Urinary bladder (tissue), 4 donors: ENCODE measurements around the gene USP21. TPM values are rescaled to one million over a fixed set of nuclear protein-coding genes. Genes with fewer than 3 reads are reported as not detected.

Experiments used
- DNase-seq: peaks from one replicate; pipeline ENCODE4 v3.0.0-alpha.2; 2015; ENCODE audit errors: extremely low spot score
- H3K27ac ChIP-seq: one replicate; pipeline ENCODE4 v1.5.1; 2013; ENCODE audit warnings: low read depth, mild to moderate bottlenecking, moderate library complexity
- H3K36me3 ChIP-seq: one replicate; pipeline ENCODE4 v1.6.1; 2013; ENCODE audit warnings: mild to moderate bottlenecking, moderate library complexity; ENCODE audit not compliant: insufficient read depth
- H3K4me1 ChIP-seq: one replicate; pipeline ENCODE4 v1.6.1; 2013; ENCODE audit warnings: mild to moderate bottlenecking, moderate library complexity; ENCODE audit not compliant: insufficient read depth
- H3K4me3 ChIP-seq: one replicate; pipeline ENCODE4 v1.5.1; 2013; ENCODE audit warnings: low read depth, low read length
- WGBS: extraction: QIAGEN DNeasy Blood & Tissue Kit; methylation state at CpG from one replicate; pipeline ENCODE4 v1.1.7; 2013; 5-methylcytosine and 5-hydroxymethylcytosine counted together
- polyA plus RNA-seq: library from polyadenylated mRNA; stranded (reverse); fragments of 200-250 nt; gene quantifications from one replicate; pipeline ENCODE4 v1.2.3, GENCODE V29; 2013
- small RNA-seq: library from RNA; depleted of rRNA; stranded (forward); fragments of <200 nt; gene quantifications from one replicate; pipeline ENCODE3, GENCODE V24; 2014
- total RNA-seq: library from RNA; depleted of rRNA; stranded (reverse); fragments of >200 nt; gene quantifications from one replicate; pipeline ENCODE4 v1.2.3, GENCODE V29; 2014
- donor health status: healthy with polysubstance abuse.
- donor health status: healthy.

USP21 gene
- total and polyA plus RNA-seq, 2 donors: 12.5 to 28.4 TPM

DNA sequence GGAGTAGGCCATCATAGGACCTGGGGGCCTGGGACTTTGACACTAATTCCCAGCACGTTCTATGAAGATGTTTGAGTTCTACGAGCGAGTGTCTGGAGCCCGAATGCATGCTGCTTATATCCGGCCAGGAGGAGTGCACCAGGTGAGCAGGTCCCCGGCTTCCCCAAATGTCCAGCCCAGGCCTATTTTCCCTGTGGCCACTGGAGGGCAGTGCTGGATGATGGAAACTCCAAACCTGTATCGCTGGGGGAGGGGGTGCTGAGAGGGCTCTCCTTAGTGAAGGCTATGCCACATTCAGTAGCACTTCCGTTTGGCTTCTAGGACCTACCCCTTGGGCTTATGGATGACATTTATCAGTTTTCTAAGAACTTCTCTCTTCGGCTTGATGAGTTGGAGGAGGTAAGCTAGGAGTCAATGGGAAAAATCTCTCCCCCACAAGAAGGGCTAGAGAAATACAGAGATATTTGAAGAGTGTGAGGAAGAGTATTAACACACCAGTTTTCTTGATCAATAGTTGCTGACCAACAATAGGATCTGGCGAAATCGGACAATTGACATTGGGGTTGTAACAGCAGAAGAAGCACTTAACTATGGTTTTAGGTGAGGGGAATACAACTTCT lies 50.6 kb downstream of the USP21 start:
- peaks cover 7% of the 10 kb centered on the region for H3K36me3 ChIP-seq
- no peak for DNase-seq
- WGBS: 41% methylated on average over 11 of the region's 11 CpGs
- no peak overlapping the region for H3K4me3 ChIP-seq
- no peak overlapping the region for H3K27ac ChIP-seq
- no peaks in the 10 kb centered on the region for H3K4me1 ChIP-seq

DNA sequence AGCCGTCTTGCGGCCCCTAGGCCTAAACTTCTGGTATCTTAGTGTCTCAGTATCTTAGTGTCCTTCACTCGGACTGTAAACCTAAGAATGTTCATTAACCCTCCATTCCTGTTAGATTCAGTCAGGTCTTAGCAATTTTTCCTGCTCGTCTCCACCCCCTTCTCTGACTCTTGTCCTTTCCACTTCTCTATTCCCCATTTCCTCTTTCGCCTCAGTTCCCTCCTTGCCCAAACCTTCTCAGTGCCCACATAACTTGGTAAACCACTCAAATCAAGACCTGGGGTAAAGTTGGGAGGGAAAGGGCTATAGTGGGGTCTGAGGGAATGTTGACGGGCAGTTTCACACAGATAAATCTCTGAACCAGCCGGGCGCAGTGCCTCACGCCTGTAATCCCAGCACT lies 55.1 kb downstream of the USP21 start:
- Histone ChIP-seq H3K4me3 (no peak overlapping the region), H3K27ac (no peak overlapping the region), H3K36me3 (peaks cover 4% of the 10 kb centered on the region), H3K4me1 (no peaks in the 10 kb centered on the region)
- DNase-seq: no peak
- WGBS: 87% methylated on average over 9 of the region's 9 CpGs

DNA sequence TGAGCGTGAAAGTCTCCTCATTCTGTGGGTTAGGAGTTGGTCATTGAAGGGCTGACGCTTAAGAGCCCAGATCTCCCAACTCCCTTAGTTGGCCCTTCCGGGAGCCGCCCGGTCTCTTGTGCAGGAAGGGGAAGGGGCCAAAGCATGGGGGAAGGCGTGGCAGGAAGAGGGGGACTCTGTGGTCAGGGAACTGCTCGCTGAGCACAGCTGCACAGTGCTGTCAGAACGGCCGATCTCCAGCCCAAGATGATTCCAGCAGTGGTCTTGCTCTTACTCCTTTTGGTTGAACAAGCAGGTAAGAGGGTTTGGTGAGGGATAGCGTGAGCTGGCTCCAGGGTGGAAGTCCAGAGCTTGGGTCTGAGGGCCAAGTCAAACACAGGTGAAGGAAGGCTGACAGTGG lies 55.8 kb downstream of the USP21 start, which contains the start of gene FCER1G:
TSS of gene FCER1G (plus strand) at position 220 of the 400 bp plus-strand sequence. CDS start at position 247, 27 bp downstream.
- 78% methylated on average over 10 of the region's 10 CpGs for WGBS
- Histone ChIP-seq H3K4me1 (no peaks in the 10 kb centered on the region), H3K4me3 (no peak within 1 kb of the TSS), H3K36me3 (peaks cover 3% of the 10 kb centered on the region), H3K27ac (no peak within 1 kb of the TSS)
- no peak for DNase-seq

Small RNA genes within 50 kb of the gene (small RNA-seq; reads per million reads assigned to genes)
- gene RF01225: not detected

Other genes starting within 250 kb of the USP21 start
- gene ITLN2, start 204.7 kb upstream of the USP21 start, total RNA-seq: not detected
- 0.37 TPM for gene ITLN2, start 204.7 kb upstream of the USP21 start, polyA plus RNA-seq
- 35.2 TPM for gene F11R, start 138.3 kb upstream of the USP21 start, total RNA-seq
- 23.4 TPM for gene F11R, start 138.3 kb upstream of the USP21 start, polyA plus RNA-seq
- gene TSTD1, start 120.5 kb upstream of the USP21 start, total RNA-seq: 23.1 TPM
- 36.7 TPM for gene TSTD1, start 120.5 kb upstream of the USP21 start, polyA plus RNA-seq
- 46.7 TPM for gene USF1, start 113.5 kb upstream of the USP21 start, total RNA-seq
- 55.9 TPM for gene USF1, start 113.5 kb upstream of the USP21 start, polyA plus RNA-seq
- 2.9 TPM for gene ARHGAP30, start 89.6 kb upstream of the USP21 start, total RNA-seq
- gene ARHGAP30, start 89.6 kb upstream of the USP21 start, polyA plus RNA-seq: 5.1 TPM
- 12.2 TPM for gene NECTIN4, start 69.9 kb upstream of the USP21 start, total RNA-seq
- gene NECTIN4, start 69.9 kb upstream of the USP21 start, polyA plus RNA-seq: 5.0 TPM
- 1.3 TPM for gene KLHDC9, start 61.1 kb upstream of the USP21 start, total RNA-seq
- gene KLHDC9, start 61.1 kb upstream of the USP21 start, polyA plus RNA-seq: 8.4 TPM
- gene PFDN2, start 41.5 kb upstream of the USP21 start, total RNA-seq: 9.8 TPM
- gene PFDN2, start 41.5 kb upstream of the USP21 start, polyA plus RNA-seq: 108 TPM
- gene NIT1, start 41.4 kb upstream of the USP21 start, total RNA-seq: 18.9 TPM
- 49.5 TPM for gene NIT1, start 41.4 kb upstream of the USP21 start, polyA plus RNA-seq
- 16.9 TPM for gene DEDD, start 26.8 kb upstream of the USP21 start, total RNA-seq
- gene DEDD, start 26.8 kb upstream of the USP21 start, polyA plus RNA-seq: 43.0 TPM
- 82.4 TPM for gene UFC1, start 5.5 kb upstream of the USP21 start, total RNA-seq
- 119 TPM for gene UFC1, start 5.5 kb upstream of the USP21 start, polyA plus RNA-seq
- 13.9 TPM for gene PPOX, start 6.9 kb downstream of the USP21 start, total RNA-seq
- 25.9 TPM for gene PPOX, start 6.9 kb downstream of the USP21 start, polyA plus RNA-seq
- 15.3 TPM for gene B4GALT3, start 18.0 kb downstream of the USP21 start, total RNA-seq
- 21.5 TPM for gene B4GALT3, start 18.0 kb downstream of the USP21 start, polyA plus RNA-seq
- gene ADAMTS4, start 39.6 kb downstream of the USP21 start, total RNA-seq: 4.4 TPM
- gene ADAMTS4, start 39.6 kb downstream of the USP21 start, polyA plus RNA-seq: 19.6 TPM
- 71.9 TPM for gene NDUFS2, start 42.9 kb downstream of the USP21 start, total RNA-seq
- 100 TPM for gene NDUFS2, start 42.9 kb downstream of the USP21 start, polyA plus RNA-seq
- 15.9 TPM for gene FCER1G, start 55.8 kb downstream of the USP21 start, total RNA-seq
- gene FCER1G, start 55.8 kb downstream of the USP21 start, polyA plus RNA-seq: 161 TPM
- not detected for gene APOA2, start 64.1 kb downstream of the USP21 start, total RNA-seq
- 5.4 TPM for gene APOA2, start 64.1 kb downstream of the USP21 start, polyA plus RNA-seq
- 6.0 TPM for gene TOMM40L, start 66.6 kb downstream of the USP21 start, total RNA-seq
- 14.3 TPM for gene TOMM40L, start 66.6 kb downstream of the USP21 start, polyA plus RNA-seq
- not detected for gene NR1I3, start 78.7 kb downstream of the USP21 start, total RNA-seq
- gene NR1I3, start 78.7 kb downstream of the USP21 start, polyA plus RNA-seq: 0.27 TPM
- gene PCP4L1, start 99.2 kb downstream of the USP21 start, total RNA-seq: 22.8 TPM
- 39.2 TPM for gene PCP4L1, start 99.2 kb downstream of the USP21 start, polyA plus RNA-seq
- 27.1 TPM for gene MPZ, start 150.5 kb downstream of the USP21 start, total RNA-seq
- 10.2 TPM for gene MPZ, start 150.5 kb downstream of the USP21 start, polyA plus RNA-seq
- 29.4 TPM for gene SDHC, start 154.9 kb downstream of the USP21 start, total RNA-seq
- gene SDHC, start 154.9 kb downstream of the USP21 start, polyA plus RNA-seq: 160 TPM
- gene CFAP126, start 208.4 kb downstream of the USP21 start, total RNA-seq: not detected
- gene CFAP126, start 208.4 kb downstream of the USP21 start, polyA plus RNA-seq: not detected